Fibroblast of villous mesenchyme (primary cell): ENCODE measurements around the gene CDH22. TPM values are rescaled to one million over a fixed set of nuclear protein-coding genes. Genes with fewer than 3 reads are reported as not detected.

Experiments
- DNase-seq: peaks from one replicate; pipeline ENCODE4 v3.0.0-alpha.2; 2010; ENCODE audit warnings: low read depth
- H3K4me3 ChIP-seq: 2 replicates; pipeline ENCODE4 v1.5.1; 2011; ENCODE audit warnings: low read depth, mild to moderate bottlenecking, low read length
- CTCF ChIP-seq: IDR thresholded peaks from 2 replicates; pipeline ENCODE4 v1.5.1; 2012; ENCODE audit warnings: low read depth, mild to moderate bottlenecking, low read length; ENCODE audit not compliant: insufficient read depth
- total RNA-seq: library from RNA; depleted of rRNA; stranded (reverse); fragments of >200 nt; gene quantifications from 2 replicates; pipeline ENCODE4 v1.2.3, GENCODE V29; 2012

Gene CDH22
- total RNA-seq, 1 donor: not detected

- no peak overlapping the region for H3K4me3 ChIP-seq
- no peak for TF ChIP-seq CTCF
- DNase-seq: no peak
Measured at GRCh38 chr20:46219190-46219589, 89.1 kb downstream of the CDH22 start.

- DNase-seq: no peak
- no peak overlapping the region for H3K4me3 ChIP-seq
- no peak for TF ChIP-seq CTCF
Measured at GRCh38 chr20:46218656-46219055, 89.6 kb downstream of the CDH22 start.

DNA sequence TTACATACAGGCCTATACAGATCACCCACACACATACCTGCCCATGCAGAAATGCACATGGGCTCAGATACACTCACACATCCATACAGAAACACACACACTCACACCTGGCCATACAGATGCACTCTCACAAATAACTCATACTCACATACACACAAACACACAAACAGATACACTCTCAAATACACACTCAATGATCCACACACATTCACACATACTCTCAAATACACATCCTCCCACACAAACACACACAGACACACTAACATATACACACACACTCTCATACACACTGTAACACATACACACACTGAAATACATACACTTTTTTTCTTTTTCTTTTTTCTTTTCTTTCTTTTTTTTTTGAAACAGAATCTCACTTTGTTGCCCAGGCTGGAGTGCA lies 90.7 kb downstream of the CDH22 start:
- H3K4me3 ChIP-seq: no peak overlapping the region
- TF ChIP-seq CTCF: no peak
- no peak for DNase-seq

- no peak for DNase-seq
- H3K4me3 ChIP-seq: no peak overlapping the region
- TF ChIP-seq CTCF: no peak
Measured at GRCh38 chr20:46216770-46217464, 91.4 kb downstream of the CDH22 start.

- no peak for TF ChIP-seq CTCF
- DNase-seq: peak; percentile 17
- H3K4me3 ChIP-seq: no peak overlapping the region
Measured at GRCh38 chr20:46215913-46216707, 92.2 kb downstream of the CDH22 start.

DNA sequence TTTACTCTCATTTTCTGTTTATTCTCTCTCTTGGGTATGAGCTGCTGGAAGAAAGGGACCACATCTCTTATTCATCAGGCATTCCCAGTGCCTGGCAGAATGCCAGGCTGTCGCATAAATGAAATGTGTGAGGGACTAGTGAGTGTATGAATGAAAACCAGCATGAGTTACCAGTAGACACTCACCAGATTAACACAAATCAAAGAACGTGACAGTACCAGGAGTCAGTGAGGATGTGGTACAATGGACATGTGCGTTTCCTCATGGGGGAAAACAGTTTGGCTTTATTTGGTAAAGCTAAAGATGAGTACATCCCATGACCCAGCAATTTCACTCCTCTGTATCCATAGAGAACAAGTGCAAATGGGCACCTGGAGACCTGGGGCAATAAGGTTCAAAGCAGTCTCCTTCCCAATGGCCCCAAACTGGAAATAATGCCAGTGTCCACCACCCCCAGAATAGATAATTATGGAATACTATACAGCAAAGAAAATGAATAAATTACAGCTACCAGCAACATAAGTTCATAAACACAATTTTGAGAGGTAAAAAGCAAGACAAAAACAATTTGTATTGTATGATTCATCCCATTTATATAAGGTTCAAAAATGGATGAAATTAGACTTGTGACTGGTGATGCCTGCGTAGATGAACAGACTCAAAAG lies 93.3 kb downstream of the CDH22 start:
- H3K4me3 ChIP-seq: no peak overlapping the region
- DNase-seq: no peak
- TF ChIP-seq CTCF: no peak
